Stimulated activated CD8-positive, alpha-beta memory T cell treated with anti-CD3 and anti-CD28 coated beads, Interleukin-12 subunit alpha, Interleukin-12 subunit beta, amount 100 ng/mL, for 1 hour (primary cell): ENCODE results near the gene EPS8.
A peak's percentile ranks its signal among the peaks of the same experiment; 100 is the strongest.

Source experiments
- DNase-seq: peaks from one replicate; pipeline ENCODE4 v3.0.0-alpha.2; 2020; ENCODE audit warnings: low read depth

The EPS8 gene

DNA sequence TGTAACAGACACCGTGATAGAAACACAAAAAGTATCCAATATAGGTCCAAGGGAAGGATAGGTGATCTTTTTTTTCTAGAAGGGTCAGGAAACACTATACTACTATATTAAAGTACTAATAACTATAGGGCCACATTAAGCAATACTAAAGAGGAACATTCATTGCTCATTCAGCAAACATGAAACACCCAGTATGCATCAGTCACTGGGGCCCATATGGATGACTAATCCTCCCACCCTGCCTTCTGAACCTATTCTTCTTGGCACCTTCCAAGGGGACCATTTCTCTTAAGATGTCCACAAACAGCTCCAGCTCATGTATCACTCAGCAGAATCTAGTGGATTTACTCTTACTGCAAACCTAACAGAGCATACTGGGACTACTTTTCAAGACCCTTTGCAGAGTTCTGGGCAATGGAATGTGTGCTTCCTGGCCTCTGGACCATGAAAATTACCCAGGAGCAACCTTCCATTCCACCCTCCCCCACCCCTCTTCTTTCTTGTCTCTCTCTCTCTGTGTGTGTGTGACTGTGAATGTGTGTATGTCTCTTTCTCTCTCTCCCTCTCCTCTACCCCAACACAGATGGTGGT lies 187.9 kb downstream of the EPS8 start:
- no peak for DNase-seq

DNA sequence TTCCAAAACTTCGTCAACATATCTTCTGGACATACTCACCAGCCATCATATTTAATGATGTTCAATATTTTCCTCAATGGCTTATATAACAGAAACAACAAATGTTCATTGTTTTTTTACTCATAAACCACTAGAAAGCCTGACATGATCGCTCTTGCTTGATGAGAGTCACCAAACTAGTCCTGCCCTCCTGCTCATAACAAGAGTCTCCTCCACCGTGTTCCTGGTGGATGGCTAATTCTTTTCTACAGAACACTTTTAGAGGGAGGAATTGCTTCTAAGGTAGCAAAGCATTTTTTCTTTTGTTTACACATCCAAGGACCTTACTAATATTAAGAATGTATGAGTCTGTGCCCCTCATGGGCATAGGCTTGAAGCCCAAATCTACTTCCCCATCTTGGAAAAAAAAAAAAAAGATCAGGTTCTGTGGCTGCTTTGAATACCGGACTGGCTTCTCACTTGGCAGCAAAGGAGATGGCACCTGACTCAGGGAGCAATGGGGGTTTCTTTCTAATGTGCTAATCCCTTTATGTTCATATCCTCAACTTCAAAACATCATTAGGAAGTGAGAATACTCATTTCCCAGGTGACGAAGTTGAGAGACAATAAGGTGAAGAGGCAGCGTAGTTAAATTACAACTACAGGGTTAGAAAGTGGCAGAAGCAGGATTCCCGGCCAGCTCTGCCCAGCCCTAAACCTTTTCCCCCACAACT lies 188.8 kb downstream of the EPS8 start:
- DNase-seq = no peak

DNA sequence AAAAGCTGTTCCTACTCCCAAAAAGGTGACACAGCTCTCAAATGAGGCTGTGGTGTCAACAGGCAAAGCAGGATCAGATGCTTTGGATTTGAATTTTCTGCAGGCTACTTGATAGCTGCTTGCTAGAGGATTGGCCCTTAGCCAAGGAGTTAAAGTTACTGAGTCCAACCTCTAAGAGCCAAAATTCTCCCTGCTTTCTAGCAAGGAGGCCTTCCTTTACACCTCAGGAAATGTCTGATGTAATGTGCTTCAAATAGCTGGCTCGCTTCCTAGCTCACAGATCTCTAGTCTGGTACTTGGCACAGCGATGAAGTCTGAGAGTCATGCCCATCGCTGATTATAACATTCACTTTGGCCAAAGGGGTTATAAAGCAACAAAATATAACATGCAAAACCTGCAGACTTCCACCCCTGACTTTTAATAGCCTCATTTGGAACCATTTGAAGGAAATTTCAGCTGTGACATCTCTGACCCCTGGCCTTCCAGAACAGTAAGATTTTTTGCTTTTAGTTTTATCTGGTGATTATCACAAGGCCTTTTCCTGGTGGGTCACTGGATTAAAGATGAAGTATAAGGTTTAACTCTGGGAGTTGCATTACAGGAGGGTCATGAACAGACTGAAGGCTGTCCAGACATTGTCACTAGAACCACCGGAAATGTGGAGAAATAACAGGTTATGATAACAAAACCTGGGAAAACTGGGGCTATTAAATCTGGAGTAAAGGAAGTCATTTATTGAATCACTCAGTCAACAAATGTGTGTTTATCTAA lies 189.7 kb downstream of the EPS8 start:
- no peak for DNase-seq

DNA sequence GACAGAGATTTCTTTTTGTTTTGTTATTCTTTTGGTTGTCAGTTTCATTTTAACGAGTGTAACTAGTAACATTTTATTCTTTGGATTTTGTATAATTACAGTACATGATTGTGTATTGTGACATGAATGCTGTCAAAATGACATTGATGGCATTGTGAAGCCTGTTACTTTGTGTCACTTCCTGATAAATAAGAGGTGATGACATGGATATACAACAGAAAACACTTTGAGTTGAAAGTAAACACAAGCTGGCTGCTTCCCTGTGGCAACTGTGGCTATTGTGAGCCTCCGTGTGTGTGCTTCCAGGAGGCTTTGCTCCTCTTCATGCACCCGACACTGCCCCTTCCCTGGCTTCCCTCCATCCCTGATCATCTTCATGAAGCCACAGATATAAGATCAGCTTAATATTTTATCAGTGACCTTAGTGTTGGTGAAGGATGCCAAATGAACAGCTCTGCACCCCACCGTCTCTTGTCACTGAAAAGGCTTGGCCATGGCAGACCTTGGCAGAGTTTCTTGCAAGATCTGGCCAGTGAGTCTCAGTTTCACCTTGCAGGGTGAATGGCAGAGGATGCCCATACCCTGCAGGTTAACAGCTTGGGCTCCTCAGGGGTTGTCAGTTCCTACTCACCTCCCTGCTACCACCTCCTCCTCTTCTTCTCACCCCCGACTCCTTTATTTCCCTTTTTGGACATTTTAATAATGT lies 191.9 kb downstream of the EPS8 start:
- DNase-seq = no peak

DNA sequence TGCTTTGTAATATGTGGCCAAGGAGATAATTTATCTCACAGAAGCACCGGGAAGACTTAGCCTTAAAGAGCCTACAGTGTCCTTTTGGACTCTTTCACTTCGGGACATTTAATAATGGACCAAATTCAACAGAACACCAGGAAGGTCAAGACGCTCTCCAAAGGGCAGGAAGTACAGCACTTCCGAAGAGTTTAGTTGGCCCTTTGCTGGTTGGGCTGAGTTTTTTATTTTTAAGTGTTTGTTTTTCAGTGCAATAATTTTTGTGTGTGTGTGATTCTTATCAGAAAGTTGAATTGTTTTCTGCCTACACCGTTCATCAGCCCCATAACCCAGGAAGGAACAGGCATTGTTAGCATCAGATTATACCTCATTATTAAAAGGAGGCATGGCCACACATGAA lies 193.0 kb downstream of the EPS8 start:
- DNase-seq = no peak

DNA sequence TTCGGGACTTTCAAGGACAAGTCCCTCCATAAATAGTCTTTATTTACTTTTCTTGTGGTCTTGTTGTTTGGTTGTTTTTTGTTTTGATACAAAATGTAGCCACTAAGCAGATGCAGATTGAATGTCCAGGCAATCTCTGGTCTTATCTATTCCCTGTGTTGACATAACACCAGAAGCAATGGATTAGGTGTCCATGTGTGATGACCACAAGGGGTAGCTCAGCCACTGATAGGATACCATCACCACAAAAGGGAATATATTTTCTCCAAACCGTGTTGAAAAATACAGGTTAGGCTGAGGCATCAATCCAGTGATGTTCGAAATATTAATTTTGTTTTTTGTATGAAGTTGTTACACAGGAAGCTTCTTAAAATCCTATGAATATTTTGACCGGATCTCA lies 196.3 kb downstream of the EPS8 start:
- no peak for DNase-seq

DNA sequence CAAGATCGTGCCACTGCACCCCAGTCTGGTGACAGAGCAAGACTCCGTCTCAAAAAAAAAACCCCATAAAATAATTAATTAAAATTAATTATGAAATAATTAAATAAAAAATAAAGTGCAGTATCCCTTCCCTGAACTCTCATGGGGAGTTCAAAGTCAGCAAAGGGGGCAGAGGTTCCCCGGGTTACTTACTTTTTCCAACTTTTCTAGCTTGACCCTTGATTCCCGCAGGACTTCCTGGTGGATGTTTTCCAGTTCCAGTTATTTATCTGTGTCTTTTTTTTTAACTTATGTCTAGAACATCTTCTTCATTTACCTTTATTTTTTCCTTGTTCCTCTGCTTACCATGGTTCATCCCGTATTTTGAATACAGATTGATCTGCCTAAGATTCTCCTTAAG lies 197.4 kb downstream of the EPS8 start:
- DNase-seq = no peak

DNA sequence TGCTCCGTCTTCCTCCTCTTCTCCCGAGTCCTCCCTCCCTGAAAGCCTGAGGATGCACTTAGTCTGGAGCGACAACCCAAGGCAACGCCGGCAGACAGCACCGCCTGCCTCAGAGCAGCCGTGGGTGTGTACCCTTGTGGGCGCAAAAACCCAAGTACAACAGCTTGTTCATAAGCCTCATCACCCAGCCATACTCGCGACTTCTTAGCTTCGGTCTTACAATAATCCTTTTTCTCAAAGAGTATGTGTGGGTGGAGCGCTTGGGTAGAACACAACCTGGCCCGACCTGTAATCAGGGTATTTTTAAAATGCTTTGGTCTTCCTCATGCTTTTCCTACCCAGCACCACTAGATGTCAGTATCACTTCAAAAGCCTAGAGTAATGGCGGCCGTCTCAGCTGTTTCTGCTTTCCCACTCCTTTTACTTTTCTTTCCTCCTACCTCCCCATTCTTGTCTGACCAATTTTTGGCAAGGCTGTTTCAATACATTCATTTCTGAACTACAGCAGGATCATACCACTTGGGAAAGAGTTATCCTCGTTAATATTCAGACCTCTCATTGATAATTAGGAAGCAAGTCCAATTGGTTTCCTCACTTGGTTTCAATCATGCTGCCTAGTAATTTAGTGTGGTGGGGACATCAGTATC lies 198.9 kb downstream of the EPS8 start:
- no peak for DNase-seq

DNA sequence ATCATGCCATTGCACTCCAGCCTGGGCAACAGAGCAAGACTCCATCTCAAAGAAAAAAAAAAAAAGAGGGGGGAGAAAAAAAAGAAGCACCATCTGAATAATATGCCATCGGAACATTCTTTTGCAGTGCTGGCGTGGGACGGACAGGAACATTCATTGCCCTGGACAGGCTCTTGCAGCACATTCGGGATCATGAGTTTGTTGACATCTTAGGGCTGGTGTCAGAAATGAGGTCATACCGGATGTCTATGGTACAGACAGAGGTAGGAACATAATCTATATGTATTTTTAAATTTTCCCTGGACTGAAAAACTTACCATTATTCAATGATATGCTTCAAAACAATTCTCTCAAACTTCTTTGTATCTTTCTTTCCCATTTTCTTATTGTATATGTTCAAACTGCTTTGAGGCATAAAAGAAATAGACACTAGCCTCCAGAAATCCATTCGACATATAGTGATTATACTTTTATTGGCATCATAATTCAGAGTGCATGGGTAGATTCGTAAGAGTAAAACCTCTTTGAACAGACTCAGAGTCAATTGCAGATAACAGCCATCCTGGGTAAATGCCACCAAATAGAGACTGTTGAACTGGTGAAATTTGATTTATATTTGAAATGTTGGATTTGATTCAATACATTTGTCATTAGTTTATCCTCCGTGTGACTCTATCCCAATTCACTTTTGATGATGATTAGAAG lies 199.7 kb downstream of the EPS8 start:
- DNase-seq = no peak

DNA sequence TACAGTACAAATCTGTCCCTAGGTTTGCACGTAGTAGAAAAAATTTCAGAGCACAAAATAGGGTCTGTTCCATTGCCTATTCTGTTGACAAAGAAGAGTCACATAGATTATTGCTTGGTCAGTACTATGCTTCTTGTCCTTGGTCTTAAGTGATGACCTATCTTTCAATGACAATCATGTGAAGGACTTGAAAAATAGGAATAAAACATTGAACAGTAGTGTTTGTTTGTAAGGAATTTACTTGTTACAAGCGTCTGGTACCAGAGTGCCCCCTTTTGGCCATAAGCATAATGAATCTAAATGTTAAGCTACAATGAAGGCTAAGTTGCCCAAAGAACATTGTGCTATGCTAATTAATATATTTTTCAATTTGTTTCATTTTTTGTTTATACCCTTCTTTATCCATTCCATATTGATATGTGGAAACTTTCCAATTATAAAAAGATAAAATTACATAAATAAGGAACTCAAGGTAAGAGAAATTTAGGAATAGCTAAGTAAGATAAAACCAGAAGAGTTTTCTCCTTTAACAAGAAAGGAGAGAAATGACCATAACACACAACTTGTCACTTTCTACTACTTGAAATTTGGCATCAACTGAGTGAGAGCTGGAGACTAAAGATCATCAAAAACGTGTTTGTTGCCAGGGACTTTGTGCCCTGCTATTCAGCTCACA lies 204.7 kb downstream of the EPS8 start:
- DNase-seq = peak; percentile 12

DNA sequence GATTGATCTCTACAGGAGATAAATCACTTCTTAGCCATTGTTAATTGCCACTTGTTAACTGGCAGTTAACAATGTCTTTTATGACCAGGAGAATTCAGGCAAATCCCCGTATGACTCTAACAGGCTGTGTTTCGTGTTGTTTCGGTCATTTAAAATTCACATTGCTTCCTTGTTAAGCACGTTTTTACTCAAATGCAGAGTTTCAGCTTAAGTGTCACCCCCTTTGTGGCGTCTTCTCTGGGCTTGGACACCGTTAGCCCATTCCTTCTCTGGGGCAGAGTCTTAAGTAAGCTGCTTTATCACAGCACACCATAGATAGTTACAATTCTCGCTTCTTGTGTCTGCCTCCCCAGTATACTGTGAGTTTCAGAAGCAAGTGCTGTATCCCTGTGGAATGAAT lies 205.4 kb downstream of the EPS8 start:
- no peak for DNase-seq

DNA sequence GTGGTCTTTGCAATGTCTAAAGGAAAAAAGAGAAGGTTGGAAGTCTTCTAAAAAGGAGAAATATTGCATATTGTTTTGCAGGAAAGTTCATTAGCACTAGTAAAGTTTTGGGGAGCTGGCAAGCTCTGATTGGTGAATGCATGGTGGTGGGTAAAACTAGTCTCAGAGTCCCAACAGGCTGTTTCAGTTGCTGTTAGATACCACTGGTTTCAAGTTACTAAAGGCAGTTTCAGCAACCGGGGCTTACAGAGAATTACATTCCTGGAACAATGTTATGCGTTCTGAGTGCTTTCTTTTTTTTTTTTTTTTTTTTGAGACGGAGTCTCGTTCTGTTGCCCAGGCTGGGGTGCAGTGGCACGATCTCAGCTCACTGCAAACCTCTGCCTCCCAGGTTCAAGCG lies 208.2 kb downstream of the EPS8 start:
- DNase-seq = no peak

DNA sequence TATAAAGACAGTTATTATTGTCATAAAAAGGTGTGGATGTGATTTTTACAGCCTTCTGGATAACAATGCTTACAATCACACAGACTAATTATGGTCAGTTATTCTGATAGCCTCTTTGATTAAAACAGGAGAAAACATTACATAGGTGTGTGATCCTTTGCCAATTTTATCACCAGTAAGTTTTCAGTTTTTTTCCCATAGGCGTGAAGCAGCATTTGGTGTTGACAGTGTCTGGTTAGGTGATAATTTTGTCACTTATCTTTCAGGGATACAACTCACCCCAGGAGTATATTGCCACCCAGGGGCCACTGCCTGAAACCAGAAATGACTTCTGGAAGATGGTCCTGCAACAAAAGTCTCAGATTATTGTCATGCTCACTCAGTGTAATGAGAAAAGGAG lies 208.8 kb downstream of the EPS8 start:
- DNase-seq = no peak

DNA sequence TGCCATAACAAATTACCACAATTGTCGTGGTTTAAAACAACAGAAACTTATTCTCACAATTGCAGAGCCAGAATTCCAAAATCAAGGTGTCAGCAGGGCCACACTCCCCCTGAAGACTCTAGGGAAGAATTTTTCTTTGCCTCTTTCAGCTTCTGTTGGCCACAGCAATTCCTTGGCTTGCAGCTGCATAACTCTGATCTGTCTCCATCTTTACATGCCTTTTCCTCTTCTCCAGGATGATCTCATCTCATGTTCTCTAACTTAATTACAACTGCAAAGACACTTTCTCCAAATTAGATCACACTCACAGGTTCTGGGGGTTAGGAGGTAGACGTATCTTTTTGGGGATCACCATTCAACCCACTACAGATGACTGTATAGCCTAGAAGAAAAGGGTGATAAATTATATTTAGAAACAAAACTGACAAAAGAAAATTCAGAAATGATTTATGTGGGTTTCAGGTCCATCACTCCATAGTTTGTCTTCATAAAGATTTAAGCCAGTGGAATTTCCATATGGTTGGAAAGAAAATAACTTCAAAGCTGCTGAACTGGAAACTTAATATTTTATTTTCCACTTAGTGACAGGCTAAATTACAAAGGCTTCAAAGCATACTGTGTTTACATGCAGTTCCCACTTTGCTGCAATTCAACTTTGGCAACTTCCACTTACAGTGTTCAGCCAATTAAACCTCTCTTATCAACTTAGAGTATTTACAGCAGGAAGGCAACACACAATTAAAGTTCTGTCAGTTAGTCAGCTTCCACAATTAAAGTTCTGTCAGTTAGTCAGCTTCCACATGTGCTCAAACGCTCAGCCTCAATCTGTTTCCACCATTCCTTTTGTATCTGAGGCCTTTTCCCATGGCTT lies 213.3 kb downstream of the EPS8 start:
- no peak for DNase-seq

DNA sequence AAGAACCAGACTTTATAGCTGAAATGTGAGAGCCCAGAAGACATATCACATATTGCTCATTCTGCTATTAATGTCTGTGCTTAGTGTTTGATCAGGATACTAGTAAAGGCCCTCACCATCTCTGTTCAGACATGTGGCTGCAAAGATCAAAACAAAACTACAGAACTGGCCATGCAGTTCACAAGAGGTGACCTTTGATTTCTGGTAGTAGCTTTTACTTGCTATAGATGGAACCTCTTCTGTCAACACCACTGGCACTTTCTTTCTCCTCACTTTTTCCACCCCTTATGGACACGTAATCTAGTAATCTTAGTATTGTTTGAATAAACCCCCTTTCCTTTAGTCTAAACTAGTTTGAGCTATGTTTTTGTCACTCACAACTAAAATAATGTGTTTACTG lies 214.8 kb downstream of the EPS8 start:
- no peak for DNase-seq
